HG02588 (cell line): ENCODE data around the gene GALNT16.
"Not testable (repeated sequence)": the region's sequence is repeated elsewhere in the genome, so short reads cannot be mapped to it uniquely, and the experiment has no call there.

Source experiments
- ATAC-seq: cut with Tn5 transposase; IDR thresholded peaks from one replicate; pipeline ENCODE4 v1.9.1; 2021; ENCODE audit warnings: mild to moderate bottlenecking, moderate library complexity; ENCODE audit not compliant: unreplicated experiment

Gene GALNT16

DNA sequence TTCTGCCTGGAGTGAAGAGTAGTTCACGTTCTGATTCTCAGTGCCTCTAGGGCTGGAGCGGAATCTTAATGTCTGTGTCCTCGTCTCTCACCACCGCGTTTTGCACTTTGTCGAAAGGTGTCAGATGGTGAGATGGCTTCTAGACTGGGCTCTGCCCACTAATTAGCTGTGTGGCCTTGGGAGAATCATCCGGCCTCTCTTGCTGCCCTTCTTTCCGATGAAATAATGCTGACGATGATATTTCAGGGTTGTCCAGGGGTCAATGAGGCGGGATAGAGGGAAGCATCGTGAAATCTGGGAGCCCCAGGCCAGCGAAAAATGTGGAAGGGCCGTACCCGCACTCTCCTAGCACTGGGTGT is 811 bp upstream of the GALNT16 start:
- ATAC-seq: no peak

DNA sequence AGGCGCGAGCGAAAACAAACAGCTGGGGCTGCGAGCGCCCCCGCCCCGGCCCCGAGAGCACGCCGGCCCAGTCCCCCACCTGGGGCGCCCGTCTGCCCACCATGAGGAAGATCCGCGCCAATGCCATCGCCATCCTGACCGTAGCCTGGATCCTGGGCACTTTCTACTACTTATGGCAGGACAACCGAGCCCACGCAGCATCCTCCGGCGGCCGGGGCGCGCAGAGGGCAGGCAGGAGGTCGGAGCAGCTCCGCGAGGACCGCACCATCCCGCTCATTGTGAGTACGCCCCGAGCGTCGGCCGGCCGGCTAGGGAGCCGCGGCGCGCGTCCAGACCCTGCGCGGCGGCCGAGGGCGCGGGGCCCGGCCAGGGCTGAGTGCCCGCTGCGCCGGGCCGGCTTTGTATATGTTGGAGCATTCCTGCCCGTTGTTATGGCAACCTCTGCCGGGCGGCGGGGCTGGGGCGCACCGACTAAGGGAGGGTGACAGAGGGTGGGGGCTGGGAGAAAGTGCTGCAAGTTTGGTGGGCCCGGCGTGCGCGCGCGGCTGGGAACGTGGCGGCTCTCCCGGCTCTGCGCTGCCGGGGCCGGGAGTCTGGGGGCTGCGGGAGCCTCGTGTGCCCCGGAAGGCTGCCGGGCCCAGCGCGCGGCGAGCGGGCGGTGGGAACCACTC is 367 bp downstream of the GALNT16 start:
- ATAC-seq: no peak

DNA sequence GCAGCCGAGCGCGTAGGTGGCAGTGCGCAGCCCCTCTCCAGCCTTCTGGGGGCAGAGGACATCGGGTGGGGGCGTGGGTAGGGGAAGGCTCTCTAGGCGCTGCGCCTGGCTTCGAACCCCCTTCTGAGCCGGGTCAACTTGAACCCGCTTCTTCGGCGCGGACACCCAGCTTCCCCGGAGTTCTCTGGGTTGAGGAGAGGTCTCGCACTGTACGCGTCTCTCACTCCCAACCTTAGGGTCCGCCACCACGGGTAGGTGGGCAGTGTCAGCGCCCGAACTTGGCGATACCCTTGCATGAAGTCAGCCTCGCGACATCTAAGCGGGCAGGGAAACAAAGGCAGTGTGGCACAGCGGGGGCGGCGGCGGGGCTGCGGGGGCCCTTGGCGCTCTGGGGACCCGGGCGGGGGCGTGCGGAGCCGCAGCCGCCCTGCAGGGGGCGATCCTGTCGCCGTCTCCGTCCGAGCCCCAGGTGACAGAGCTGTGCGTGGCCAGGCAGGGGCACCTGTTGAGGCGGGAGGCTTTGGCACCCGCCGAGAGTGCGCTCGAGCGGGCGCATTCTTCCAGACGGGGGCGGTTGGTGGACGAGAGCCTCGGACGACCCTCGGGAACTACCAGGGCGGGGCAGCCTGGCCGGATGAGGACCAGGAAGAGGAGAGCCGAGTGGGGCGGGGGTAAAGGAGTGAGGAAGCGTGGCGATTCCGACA is 1.1 kb downstream of the GALNT16 start:
- peak; percentile 52 for ATAC-seq

GRCh38 chr14:69261761-69262331 is 1.9 kb downstream of the GALNT16 start:
- ATAC-seq: no peak

DNA sequence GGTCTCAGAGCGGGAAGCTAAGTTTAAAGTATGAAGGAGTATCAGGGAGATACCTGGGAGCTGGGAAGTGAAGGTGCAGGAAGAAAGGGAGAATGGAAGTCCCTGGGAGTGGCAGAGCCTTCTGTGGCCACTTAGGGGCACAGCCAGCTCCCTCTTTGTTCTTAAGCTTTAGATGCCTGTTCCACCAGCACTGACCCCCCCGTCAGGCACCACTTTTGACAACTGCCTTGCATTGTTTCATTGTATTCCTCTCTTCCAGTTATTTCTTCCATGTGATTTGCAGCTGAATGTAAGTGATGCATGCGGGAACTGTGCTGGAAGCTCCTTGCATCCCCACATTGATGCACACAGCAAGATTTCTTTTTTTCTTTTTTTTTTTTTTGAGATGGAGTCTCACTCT is 2.6 kb downstream of the GALNT16 start:
- no peak for ATAC-seq

DNA sequence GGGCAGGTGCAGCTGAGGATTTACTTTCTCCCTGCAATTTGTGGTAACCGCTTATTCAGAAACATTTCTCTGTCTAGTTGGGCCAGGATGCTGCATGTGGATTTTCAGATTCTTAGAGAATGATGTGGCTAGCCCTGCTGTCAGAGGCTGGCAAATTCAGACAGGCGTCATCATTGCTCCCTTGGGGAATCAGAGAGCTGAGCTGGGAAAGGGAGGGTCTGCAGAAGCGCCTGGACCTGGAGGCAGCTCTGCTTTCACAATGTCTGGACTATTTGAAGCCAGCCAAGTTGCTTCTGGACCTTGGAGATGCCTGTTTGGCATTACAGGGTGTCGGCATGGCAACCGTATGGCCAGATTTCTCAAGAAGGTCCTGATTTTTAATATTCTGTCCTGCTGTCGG is 3.4 kb downstream of the GALNT16 start:
- no peak for ATAC-seq

DNA sequence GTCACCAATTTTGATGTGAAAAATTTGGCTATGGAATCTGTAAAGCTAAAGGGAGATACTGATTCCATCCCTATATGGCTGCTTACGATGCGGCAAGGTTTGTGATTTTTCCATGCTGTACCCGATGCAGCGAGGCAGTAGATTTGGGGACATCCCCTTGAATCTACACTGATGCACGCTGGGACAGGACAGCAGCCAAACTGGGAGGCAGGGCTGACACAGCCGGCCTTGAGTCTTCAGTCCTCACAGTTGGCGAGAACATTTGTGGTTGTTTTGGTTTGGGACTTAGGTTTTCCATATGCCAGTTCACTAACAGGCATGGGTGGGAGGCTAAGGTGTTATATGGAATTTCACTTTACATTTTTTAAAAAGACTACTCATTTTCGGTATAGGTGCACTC is 3.8 kb downstream of the GALNT16 start:
- ATAC-seq: no peak

DNA sequence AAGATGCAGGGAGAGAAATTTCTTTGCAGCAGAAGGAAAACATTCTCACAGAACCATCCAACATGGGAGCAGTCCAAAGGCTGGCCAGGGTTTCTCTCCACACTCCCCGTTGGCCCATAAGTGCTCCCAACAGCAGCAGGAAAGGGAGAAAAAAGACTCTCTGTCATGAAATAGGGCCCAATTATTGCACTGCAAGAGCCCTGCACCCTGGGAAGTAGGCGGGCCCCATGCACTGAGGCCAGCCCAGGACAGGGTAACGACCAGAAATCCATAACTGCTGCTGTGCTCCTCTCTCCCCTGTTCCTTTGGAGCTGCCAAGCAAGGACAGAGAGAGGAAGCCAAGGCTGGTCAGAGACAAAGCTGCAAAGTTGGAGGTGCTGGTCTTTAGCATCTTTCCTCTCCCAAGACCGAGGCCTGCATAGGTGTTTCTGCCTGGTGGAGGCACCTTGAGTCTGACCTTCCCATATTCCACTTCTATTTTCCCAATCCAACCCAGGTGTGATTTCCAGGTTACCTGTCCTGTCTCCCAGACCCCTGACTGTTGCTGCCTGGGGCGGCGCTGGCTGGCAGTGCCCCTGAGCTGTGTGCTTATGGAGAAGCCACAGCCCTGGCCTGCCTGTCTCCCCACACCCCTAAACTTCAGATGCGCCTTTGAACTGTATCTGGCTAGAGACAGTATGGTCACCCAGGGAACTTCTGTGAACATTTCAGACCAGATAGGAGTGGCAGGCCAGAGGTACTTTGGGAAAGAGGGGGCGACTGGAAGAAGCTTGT is 6.8 kb downstream of the GALNT16 start:
- ATAC-seq: no peak

DNA sequence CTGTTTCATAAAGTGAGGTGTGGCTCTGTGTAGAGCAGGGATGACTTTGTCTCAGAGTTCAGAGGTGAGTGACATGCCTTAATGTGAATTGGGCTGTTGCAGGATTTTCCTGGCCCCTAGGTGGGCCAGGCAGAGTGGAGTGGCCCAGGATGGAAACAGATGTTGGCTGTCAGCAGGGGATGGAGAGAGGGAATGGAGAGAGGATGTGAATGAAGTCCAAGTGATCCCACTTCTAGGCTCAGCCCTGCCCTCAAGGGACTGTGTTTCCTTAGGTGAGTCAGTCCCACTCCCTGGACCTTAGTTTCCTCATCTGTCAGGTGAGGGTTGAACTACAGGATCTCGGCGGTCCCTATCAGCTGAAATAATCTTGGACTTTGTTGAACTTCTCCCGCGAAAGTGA is 7.5 kb downstream of the GALNT16 start:
- no peak for ATAC-seq

GRCh38 chr14:69268223-69268622 is 8.3 kb downstream of the GALNT16 start:
- ATAC-seq: no peak

DNA sequence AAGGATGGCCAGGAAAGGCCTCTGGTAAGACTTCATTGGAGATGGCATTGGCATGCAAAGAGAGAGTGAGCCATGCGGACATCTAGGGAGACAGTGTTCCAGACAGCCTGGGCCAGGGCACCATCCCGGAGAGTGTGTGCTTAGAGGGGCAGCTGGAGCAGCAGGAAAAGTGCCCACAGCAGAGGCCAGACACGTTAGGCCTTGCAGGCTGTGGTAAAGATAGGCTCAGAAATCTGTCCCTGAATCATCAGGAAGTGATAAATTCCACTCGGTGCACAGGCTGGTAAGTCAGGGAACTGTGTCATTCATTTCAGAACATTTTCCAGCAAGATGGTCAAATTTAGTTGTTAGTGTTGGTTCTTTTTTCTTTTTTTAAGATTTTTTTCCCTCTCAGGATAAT is 8.8 kb downstream of the GALNT16 start:
- ATAC-seq: no peak

GRCh38 chr14:69269381-69269780 is 9.4 kb downstream of the GALNT16 start:
- ATAC-seq: no peak

GRCh38 chr14:69270097-69270496 is 10.1 kb downstream of the GALNT16 start:
- ATAC-seq: no peak

DNA sequence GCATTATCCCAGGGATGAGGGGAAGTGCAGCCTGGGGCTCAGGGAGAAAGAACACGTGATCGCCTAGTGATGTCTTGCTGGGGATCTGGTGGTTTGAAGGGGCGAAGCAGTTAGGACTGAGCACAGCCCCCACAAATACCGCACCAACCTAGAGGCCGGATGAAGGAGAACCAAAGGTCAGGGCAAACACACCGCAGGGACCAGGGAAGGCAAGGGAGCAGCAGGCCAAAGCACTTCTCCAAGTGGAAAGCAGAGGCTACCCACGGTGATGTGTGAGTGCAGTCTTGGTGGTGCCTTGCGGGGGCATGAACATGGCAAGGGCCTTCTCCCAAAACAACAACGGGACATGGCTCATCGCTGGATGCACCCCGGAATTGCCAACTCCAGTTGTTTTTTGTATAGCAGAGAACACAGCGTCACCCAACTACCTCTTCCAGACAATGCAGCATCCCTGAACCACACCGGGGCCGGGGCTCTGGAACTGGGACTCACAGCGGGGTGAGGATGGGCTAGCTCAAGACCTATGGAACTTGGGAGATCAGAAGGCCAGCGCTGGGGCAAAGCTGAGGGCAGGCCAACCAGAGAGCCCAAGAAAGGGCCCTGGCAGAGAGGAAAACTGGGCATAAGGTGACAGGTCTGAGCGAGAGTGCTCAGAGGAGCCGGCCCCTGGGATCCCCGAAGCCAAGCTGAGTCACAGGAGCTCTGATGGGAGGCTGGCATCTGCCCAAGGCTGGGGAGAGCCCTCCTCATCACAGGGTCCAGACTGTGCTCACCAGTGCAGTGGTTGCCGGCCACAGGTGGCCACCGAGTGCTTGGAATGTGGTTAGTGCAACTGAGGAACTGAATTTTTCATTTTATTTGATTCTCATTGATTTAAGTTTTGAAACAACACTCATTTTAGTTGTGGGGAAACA is 11.1 kb downstream of the GALNT16 start:
- ATAC-seq: no peak

GRCh38 chr14:69274321-69274720 is 14.4 kb downstream of the GALNT16 start:
- no peak for ATAC-seq

DNA sequence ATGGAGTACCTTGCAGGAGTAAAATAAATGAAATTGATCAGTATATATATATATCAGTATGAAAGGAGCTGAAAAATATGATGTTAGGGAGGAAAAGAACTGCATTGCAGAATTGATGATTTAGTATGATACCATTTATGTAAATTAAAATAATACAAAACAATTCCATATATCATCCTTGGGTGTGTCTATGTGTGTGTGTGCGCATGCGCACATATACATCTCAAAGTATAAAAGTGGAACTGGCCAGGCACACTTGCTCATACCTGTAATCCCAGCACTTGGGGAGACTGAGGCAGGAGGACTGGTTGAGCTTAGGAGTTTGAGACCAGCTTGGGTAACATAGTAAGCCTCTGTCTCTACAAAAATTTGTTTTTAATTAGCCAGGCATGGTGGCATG is 15.4 kb downstream of the GALNT16 start:
- ATAC-seq: no peak

GRCh38 chr14:69277356-69277755 is 17.4 kb downstream of the GALNT16 start:
- ATAC-seq: not testable (repeated sequence)

GRCh38 chr14:69280746-69281291 is 20.9 kb downstream of the GALNT16 start:
- no peak for ATAC-seq

- ATAC-seq: no peak
Measured at GRCh38 chr14:69281450-69282169, 21.7 kb downstream of the GALNT16 start.

- ATAC-seq: no peak
Measured at GRCh38 chr14:69282448-69282847, 22.5 kb downstream of the GALNT16 start.
